GDM1 (cell line): Measurements from ENCODE around the gene TNS4.
A peak's percentile ranks its signal among the peaks of the same experiment; 100 is the strongest.

Experiments
- DNase-seq: peaks from one replicate; lab custom pipeline; 2025; lab: John Stamatoyannopoulos, UW

Gene TNS4

DNA sequence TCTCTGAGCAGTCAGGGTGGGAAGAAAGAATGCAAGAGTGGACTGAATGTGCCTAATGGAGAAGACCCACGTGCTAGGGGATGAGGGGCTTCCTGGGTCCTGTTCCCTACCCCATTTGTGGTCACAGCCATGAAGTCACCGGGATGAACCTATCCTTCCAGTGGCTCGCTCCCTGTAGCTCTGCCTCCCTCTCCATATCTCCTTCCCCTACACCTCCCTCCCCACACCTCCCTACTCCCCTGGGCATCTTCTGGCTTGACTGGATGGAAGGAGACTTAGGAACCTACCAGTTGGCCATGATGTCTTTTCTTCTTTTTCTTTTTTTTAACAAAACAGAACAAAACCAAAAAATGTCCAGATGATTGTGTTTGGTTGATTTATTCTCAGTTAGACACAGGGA lies 44.1 kb downstream of the TNS4 start:
- no peak for DNase-seq

DNA sequence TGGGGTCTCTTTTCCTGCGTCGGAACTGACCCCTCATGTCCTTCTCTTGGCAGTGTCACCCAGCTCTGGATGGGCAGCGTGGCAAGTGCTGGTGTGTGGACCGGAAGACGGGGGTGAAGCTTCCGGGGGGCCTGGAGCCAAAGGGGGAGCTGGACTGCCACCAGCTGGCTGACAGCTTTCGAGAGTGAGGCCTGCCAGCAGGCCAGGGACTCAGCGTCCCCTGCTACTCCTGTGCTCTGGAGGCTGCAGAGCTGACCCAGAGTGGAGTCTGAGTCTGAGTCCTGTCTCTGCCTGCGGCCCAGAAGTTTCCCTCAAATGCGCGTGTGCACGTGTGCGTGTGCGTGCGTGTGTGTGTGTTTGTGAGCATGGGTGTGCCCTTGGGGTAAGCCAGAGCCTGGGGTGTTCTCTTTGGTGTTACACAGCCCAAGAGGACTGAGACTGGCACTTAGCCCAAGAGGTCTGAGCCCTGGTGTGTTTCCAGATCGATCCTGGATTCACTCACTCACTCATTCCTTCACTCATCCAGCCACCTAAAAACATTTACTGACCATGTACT lies 44.9 kb downstream of the TNS4 start:
- DNase-seq, result no peak

DNA sequence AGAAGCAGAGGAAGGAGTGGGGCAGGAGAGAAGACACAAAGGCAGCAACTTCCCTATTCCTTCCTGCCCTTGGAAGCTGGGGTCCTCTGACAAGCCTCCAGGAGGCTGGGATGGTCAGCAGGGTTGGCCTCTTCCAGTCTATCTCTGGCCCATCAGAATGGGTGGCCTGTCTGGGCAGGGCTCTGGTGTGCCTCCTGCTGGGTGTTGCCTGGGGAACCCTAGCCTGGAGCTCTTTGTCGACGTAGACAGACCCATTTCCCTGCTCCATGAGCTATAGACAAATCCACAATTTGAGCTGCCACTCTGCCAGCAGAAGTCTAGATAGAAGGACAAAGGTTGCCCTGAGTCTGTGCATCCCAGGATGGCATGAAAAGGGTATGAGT lies 46.8 kb downstream of the TNS4 start:
- DNase-seq, result no peak

DNA sequence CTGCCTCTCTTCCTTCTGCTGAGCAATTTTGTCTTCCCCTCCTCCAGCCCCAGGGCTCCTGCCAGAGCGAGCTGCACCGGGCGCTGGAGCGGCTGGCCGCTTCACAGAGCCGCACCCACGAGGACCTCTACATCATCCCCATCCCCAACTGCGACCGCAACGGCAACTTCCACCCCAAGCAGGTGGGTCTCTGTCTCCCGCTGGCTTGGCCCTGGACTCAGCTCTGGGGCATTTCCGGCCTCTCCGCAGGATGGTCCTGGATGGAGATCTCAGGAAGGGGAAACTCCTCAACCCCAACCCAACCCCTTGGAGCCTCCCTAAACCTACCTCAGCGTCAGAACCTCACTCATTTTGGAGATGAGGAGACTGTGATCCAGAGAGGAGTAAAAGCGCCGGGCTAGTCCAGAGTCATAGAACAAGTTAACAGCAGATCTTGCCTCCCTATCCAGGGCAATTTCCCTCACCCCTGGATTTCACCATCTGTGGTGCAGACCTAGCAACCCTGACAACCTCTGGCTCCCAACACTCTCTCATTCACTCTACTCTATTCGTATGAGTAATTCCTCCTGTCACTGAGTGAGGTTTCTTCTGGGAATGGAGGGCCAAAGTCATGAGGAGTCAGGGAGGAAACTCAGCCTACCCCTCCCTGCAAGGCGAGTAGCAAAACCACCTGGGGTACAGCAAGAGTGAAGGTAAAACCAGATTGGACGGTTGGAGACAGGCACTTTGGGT lies 47.4 kb downstream of the TNS4 start:
- DNase-seq, result no peak

DNA sequence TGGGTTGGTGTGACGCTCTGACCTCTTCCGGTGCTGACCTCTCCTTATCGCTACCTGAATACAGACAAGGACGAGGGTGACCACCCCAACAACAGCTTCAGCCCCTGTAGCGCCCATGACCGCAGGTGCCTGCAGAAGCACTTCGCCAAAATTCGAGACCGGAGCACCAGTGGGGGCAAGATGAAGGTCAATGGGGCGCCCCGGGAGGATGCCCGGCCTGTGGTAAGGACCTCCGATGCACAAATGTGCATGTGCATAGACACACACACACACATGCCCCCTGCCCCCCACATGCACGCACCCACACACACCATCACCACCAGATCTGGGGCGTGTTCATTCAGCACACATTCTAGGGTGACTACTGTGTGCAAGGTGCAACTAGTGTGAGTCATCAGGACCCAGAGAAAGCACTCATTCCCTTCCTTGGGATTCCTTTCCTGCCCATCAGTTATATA lies 48.5 kb downstream of the TNS4 start:
- DNase-seq, result no peak

DNA sequence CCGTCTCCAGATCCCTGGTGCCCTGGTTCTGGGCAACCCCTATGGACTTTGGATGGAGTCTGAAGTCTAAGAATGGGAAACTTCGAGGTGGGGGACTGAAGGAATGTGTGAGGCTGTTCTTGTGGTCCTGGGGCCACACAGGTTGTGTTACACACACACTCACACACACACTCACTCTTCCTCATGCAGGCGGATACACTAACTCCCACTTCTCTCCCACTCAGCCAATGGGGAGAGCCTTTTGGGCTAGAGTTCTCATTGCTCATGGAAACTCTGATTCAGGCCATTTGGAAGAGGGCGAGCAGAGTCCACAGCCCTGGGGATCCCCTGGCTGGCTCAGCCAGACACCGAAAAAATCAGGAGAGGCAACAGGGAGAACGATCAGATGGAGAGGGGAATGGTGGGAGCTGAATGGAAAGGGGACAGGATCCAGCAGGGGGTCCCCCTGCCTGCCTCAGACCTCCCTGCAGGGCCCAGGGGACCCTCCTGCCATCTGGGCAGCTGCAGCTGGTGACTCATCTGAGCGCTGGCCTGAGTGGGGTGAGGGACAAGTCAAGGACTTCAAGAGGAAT lies 49.1 kb downstream of the TNS4 start:
- DNase-seq, result no peak

DNA sequence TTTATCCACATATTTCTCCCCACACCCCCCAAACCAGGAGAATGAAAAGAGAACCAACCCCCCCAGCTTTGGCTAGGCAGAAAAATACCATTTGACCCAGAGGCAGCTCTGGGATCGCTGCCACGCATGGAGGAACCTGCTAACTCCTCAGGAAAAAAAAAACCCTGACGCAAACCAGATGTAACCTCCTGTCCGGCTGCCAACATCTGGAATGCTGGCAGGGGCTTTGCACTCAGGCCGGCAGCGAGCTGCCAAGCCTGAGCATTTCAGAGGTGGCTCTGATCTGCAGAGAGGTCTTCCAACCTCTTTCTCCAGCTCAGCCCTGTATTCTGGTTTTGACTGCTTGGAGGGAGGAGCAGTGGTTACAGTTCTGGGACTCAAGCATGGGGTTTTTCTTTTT lies 50.0 kb downstream of the TNS4 start:
- no peak for DNase-seq

DNA sequence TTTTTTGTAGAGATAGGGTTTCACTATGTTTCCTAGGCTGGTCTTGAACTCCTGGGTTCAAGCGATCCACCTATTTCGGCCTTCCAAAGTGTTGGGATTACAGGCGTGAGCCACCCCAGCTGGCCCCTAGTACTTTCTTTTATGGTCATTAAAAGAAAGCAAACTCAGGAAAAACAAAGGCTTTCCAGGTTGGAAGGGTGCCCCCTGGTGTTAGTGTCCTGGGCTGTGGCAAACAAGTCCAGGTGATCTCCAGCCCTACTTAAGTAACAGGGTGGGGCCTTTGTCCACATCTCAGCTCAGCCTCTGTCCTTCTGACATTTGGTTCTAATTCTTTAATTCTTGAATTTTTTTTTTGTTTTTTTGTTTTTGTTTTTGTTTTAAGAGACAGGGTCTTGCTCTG lies 51.2 kb downstream of the TNS4 start:
- DNase-seq, result peak; percentile 34

DNA sequence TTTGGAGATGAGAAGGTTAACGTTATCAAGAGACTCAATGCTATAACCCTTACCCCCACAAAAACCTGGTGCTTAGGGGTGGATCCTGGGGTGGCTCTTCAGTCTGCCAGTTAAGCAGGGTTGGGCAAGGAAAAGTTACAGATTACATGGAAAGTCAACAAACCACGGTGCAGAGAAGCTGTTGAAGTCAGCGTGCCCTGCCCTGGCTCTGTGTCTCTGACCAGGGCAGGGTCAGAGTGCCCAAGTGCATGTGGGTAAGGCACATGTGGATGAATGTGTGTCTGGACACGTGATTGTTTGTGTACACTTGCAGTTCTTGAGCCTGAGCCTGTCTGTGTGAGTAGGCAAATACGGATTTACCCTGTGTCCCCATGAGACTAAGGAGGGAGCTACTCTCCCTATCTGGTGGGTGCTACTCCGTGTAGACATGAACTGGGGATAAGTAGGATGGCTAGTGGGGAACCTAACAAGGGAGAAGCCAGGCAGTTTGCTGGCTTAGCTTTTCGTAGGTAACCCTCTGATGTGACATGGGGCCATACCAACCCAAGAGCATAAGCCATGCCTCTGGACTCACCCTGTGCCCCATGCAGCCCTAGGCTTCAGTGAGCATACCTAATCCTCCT lies 52.7 kb downstream of the TNS4 start:
- DNase-seq, result no peak

DNA sequence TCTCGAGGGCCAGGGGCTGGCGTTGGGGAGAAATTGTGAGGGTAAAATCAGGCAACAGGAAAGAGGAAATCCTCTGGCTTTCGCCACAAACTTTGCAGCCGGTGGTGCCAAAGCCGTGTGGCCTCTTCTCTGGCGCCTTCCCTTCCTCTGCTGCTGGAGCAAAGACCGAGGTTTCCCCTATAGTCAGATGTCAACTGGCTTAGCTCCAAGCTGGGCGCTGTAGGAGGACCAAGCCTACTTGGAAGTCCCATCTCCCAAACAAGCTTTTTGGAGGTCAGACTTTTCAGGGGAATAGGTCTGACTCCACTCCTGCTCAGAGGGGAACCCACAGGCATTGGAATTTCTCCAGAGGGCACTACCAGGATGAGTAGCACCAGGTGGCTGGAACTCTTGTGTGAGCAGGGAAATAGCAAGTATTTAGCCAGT lies 53.2 kb downstream of the TNS4 start:
- peak; percentile 71 for DNase-seq

DNA sequence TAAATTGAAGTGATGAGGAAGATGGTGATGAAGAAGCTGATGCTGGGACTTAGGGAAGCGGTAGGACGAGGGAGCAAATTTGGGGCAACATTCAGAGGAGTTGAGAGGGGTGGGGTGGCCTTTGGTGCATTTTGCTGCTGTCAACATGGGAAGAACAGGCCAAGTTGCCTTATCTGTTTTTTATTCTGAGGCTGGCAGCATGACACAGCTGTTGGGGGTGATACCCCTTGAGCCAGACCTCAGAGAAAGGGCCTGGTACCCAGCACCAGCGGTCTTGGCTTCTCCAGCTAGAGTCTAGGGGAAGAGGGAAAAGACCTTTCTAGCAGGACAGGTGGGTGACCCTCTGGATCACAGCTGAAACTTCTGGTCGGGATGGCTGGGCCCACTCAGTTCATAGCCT lies 53.6 kb downstream of the TNS4 start:
- DNase-seq, result no peak

DNA sequence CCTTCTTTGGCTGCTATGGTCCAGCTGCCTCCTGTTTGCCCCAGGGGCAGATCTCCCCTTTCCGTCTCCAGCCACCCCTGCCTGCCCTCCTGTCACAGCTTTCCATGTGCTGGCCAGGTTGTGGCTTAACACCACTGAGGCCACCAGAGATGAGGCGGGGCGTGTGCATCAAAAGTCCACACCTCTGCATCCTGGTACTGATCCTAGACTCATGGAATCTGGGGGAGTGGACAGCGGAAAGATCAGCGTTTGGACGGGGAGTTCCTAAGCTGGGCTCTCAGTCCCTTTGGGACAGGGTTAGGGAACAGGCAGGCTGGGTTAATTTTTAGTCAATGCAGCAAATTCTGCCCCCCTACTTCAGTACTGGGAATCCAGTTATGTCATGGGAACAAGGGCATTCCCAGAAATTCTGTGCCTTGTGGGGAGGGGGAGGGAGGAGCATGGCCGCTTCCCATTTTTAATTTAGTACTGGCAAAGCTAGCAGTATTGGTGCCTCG lies 54.2 kb downstream of the TNS4 start:
- DNase-seq, result no peak

DNA sequence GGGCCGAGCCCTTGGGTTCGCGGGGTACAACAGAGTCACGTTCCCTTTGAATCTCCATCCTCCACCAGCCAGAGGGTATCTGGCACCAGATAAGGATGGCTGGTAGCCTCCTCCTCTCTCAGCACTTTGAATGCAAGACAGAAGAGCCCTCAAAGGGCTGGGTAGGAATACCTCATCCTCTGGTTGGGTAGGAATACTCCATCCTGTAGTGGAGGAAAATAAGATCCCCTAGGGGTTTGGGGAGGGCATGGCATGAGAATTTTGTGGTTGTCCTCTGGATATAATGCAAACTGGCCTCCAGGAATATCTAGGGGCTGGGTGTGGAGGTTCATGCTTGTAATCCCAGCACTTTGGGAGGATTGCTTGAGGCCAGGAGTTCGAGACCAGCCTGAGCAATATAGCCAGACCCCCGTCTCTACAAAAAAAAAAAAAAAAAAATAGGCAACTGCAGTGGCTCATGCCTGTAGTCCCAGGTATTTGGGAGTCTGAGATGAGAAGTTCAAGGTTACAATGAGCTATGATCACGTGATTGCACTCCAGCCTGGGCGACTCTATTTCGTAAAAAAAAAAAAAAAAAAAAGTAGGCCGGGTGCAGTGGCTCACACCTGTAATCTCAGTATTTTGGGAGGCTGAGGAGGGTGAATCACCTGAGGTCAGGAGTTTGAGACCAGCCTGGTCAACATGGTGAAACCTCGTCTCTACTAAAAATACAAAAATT lies 55.5 kb downstream of the TNS4 start:
- DNase-seq, result no peak

DNA sequence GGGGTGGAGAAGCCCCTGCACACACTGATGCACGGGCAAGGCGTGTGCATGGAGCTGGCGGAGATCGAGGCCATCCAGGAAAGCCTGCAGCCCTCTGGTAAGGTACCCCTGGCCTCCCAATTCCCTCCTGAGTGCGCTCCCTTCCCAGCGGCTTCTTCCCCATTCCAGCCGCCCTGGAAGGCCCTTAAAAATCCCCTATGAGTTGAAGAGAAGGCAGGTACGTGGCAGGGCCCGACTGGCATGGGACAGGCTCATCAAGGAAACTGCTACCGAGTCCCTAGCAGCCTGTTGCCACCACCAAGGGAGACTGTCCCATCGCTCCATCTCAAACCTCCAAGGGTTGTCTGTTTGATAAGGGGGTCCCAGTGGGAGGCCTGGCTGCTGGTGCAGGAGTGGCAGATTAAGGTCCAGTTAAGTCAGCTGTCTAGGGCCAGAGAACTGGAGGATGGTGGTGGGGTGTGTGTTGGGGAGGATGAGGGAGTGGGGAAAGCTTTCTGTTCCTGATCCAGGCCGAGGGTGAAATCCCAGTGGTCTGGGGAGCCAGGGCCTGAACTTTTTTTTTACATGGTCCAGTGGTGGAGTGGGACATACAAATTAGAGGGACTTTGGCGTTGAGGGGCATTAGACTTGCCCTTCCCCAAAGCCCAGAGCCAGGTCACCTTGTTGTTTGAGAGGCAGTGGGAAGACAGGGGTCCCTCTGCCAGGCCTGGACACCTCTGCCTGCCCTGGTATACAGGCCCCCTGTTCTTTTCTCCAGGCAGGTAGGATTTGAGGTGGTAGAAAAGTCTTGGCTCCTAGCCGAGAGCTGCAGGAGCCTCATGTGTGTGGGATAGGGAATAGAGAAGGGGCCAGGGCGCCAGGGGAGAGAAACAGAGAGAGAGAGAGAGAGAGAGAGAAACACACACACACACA lies 57.2 kb downstream of the TNS4 start:
- no peak for DNase-seq

DNA sequence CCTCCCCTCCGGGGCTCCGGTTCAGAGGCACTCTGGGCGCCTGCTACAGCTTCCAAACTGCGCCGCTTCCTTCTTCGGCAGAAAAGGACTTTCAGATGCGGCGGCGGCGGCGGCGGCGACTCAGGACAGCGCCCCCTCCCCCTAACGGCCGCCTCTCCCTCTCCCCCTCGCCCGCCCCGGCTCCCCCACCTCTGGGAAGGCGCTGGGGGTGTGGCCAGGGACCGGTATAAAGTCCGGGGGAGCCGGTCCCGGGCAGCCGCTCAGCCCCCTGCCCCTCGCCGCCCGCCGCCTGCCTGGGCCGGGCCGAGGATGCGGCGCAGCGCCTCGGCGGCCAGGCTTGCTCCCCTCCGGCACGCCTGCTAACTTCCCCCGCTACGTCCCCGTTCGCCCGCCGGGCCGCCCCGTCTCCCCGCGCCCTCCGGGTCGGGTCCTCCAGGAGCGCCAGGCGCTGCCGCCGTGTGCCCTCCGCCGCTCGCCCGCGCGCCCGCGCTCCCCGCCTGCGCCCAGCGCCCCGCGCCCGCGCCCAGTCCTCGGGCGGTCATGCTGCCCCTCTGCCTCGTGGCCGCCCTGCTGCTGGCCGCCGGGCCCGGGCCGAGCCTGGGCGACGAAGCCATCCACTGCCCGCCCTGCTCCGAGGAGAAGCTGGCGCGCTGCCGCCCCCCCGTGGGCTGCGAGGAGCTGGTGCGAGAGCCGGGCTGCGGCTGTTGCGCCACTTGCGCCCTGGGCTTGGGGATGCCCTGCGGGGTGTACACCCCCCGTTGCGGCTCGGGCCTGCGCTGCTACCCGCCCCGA lies 58.0 kb downstream of the TNS4 start, which contains the start of gene IGFBP4:
TSS of gene IGFBP4 (plus strand) at position 255 of the 792 bp plus-strand sequence. CDS start at position 541, 286 bp downstream.
- DNase-seq, result peak; percentile 72

DNA sequence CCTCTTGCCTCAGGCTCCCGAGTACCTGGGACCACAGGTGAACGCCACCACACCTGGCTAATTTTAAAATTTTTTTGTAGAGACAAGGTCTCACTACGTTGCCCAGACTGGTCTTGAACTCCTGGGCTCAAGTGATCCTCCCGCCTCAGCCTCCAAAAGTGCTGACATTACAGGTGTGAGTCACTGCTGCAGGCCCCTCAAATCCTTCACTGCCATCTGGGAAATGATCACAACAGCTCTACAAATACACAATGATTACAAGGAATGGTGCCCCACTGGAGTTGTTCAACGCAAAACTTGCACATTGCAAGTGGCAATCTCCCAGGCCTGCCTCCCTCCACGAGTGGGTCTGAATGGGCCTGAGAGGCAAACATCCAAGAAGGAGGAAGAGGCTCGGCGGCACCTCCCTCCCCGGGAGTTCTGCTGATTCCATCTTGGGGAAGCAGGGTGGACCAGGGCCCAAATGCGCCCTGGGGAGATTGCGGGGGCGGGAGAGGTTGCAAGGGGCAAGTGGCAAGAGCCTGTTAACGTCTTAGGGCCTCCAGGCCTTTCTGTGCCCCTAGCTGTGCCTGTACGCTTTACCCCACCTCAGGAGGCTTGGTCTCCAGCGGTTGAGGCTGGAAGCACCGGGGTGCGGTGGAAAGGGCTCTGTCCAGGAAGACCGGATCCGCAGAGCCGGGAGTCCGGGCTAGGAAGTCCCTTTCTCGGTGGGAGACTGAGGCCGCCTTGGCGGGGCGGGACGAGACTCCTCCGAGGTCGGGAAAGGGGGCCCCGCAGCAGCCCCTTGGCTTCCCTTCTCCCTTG lies 58.8 kb downstream of the TNS4 start:
- no peak for DNase-seq

DNA sequence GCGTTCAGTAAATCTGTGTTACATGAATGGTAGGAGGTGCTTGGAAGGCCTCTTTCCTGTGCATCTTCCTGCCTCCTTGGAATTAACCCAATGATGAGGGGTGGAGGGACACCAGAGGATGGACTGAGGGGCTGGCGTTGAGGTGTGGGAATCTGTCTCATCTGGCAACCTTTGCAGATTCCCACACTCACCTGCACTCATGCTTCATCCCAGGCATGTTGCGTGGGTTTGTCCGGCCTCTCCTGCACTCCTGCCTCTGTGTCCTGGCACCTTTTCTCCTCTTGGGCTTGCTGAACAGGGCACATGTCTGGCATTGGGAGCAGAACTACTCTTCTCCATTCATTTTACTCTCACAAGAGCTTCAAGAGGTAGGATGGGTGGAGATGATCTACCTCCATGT lies 61.3 kb downstream of the TNS4 start:
- DNase-seq, result no peak

DNA sequence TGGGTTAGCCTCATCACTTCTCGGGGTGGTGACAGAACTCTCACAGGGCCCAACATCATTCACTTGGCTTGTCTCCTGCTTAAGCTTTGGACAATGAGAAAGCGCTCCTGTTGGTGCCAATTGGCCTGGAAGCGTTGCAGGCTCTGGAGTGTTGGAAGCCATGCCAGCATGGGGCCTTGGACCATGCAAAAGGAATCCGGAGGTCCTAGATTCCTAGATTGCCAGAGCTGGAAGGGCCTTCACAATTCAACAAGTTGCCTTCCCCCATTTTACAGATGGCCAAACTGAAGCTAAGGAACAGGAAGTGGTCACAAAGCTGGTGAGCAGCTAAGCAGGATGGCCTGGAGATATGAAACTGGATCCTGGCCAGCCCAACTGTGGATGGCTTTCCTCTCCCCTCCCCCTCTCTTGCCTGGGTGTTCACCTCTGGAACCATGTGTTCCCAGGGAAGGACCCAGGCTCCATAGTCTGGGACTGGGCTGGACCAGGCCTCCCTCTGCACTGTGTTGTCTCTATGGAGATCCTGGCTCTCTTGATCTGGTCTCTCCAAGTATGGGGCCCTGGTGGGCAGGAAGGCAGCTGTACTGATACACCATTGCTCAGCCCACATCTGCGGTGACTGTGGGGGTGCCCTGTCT lies 64.2 kb downstream of the TNS4 start:
- peak; percentile 52 for DNase-seq

DNA sequence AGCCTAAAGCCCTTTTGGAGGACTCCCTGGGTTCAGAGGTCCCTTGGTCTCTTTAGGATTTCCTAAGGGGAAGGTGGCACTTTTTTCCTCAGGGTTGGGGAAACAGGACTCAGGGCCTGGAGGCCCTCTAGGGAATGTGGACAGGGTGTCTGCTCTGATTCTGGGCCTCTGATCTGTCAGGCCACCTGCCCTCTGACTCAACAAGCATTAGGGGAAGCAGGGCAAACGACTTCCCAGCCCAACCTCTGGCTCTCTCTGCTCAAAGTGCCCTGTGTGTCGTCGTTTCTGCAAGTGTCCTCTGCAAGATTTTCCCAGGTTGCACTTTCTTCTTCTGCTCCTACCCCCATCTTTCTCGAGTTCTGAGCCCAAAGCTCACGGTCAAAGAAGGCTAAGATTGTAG lies 64.8 kb downstream of the TNS4 start:
- DNase-seq, result no peak
